ENCODE results near the gene RNF103. TPM values are rescaled to one million over a fixed set of nuclear protein-coding genes. Genes with fewer than 3 reads are reported as not detected.

The RNF103 gene
- total and polyA plus RNA-seq, 2 of the 13 experiments (the other 11 are each of a cell fraction or from before 2014, with no cell fraction given): 19.8 to 21.1 TPM

GRCh38 chr2:86563650-86564061 lies 60.0 kb downstream of the RNF103 start (continued):
- TF ChIP-seq ZNF234 (CRISPR knock-in tag; conservative IDR thresholded peaks at IDR 0.05) (0 out of 2 replicates have a peak, but pooled peaks have one; percentile 46), PBX3 (CRISPR knock-in tag; IDR thresholded peaks at IDR 0.05; ENCODE audit: borderline replicate concordance) (no peak), SRSF4 (IDR thresholded peaks at IDR 0.05; ENCODE audit: low read depth, low read length, poor library complexity, severe bottlenecking) (no peak), NFKBIZ (CRISPR knock-in tag; IDR thresholded peaks at IDR 0.05) (no peak), BCL3 (CRISPR knock-in tag; IDR thresholded peaks at IDR 0.05) (no peak), BORCS8-MEF2B (CRISPR knock-in tag; IDR thresholded peaks at IDR 0.05) (no peak; the same call in 1 of the 2 replicates), HOXA9 (CRISPR knock-in tag; IDR thresholded peaks at IDR 0.05; ENCODE audit: borderline replicate concordance) (no peak), RXRA (CRISPR knock-in tag; IDR thresholded peaks at IDR 0.05) (no peak), DBP (CRISPR knock-in tag; IDR thresholded peaks at IDR 0.05; ENCODE audit: not compliant biosample characterization) (no peak), RBM39 (IDR thresholded peaks at IDR 0.05; ENCODE audit: low read depth, low read length, poor library complexity, severe bottlenecking) (no peak), ZNF768 (CRISPR knock-in tag; IDR thresholded peaks at IDR 0.05) (no peak), ATAD3A (CRISPR knock-in tag; IDR thresholded peaks at IDR 0.05) (no peak), RBAK (CRISPR knock-in tag; IDR thresholded peaks at IDR 0.05) (no peak), IRF1 (CRISPR knock-in tag; IDR thresholded peaks at IDR 0.05; ENCODE audit: low read depth) (peak; percentile 60; the same call in 1 of the 2 replicates), NCOR1 (IDR thresholded peaks at IDR 0.05; ENCODE audit: borderline replicate concordance, low read length) (no peak), MTF2 (CRISPR knock-in tag; IDR thresholded peaks at IDR 0.05; ENCODE audit: borderline replicate concordance) (no peak), ZBTB1 (CRISPR knock-in tag; IDR thresholded peaks at IDR 0.05; ENCODE audit: borderline replicate concordance) (no peak), ATF7 (IDR thresholded peaks at IDR 0.05) (no peak), ATF7 (CRISPR knock-in tag; IDR thresholded peaks at IDR 0.05) (peak; percentile 34; the same call in 1 of the 2 replicates), ZNF83 (CRISPR knock-in tag; IDR thresholded peaks at IDR 0.05; ENCODE audit: borderline replicate concordance) (no peak), ZNF775 (CRISPR knock-in tag; IDR thresholded peaks at IDR 0.05; ENCODE audit: borderline replicate concordance) (no peak), MIXL1 (CRISPR knock-in tag; IDR thresholded peaks at IDR 0.05) (no peak), ZNF230 (CRISPR knock-in tag; IDR thresholded peaks at IDR 0.05) (no peak), ZNF572 (CRISPR knock-in tag; IDR thresholded peaks at IDR 0.05) (0 out of 2 replicates have a peak, but pooled peaks have one; percentile 39), SRSF1 (optimal IDR thresholded peaks at IDR 0.05; ENCODE audit: low read depth, low read length) (no peak)
- TF ChIP-seq, protein P1, sequence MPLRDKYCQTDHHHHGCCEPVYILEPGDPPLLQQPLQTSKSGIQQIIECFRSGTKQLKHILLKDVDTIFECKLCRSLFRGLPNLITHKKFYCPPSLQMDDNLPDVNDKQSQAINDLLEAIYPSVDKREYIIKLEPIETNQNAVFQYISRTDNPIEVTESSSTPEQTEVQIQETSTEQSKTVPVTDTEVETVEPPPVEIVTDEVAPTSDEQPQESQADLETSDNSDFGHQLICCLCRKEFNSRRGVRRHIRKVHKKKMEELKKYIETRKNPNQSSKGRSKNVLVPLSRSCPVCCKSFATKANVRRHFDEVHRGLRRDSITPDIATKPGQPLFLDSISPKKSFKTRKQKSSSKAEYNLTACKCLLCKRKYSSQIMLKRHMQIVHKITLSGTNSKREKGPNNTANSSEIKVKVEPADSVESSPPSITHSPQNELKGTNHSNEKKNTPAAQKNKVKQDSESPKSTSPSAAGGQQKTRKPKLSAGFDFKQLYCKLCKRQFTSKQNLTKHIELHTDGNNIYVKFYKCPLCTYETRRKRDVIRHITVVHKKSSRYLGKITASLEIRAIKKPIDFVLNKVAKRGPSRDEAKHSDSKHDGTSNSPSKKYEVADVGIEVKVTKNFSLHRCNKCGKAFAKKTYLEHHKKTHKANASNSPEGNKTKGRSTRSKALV (CRISPR knock-in tag; IDR thresholded peaks at IDR 0.05): no peak

Measured in HepG2 (cell line).